Neuronal stem cell (in vitro differentiated cells): ENCODE results near the gene MYADML2.

ENCODE experiments used
- DNase-seq: peaks from one replicate; pipeline ENCODE4 v3.0.0-alpha.2; 2013; ENCODE audit warnings: low spot score
- H2AFZ ChIP-seq: one replicate; pipeline ENCODE4 v1.6.1; 2013; ENCODE audit warnings: mild to moderate bottlenecking, low read length, inconsistent platforms
- H2AK5ac ChIP-seq: 2 replicates; pipeline ENCODE4 v1.6.1; 2013; ENCODE audit warnings: low read depth, mild to moderate bottlenecking, inconsistent platforms, low read length, moderate library complexity, mixed read lengths
- H2BK120ac ChIP-seq: 2 replicates; pipeline ENCODE4 v1.6.1; 2013; ENCODE audit warnings: low read depth, mild to moderate bottlenecking, inconsistent platforms, low read length, moderate library complexity, mixed read lengths
- H2BK12ac ChIP-seq: one replicate; pipeline ENCODE4 v1.6.1; 2013; ENCODE audit warnings: low read length, inconsistent platforms
- H2BK15ac ChIP-seq: 2 replicates; pipeline ENCODE4 v1.6.1; 2013; ENCODE audit warnings: mild to moderate bottlenecking, low read length, inconsistent platforms, mixed read lengths
- H2BK5ac ChIP-seq: one replicate; pipeline ENCODE4 v1.6.1; 2013; ENCODE audit warnings: inconsistent platforms, mild to moderate bottlenecking, low read length, moderate library complexity
- H3K14ac ChIP-seq: one replicate; pipeline ENCODE4 v1.6.1; 2013; ENCODE audit warnings: low read length, inconsistent platforms
- H3K18ac ChIP-seq: 2 replicates; pipeline ENCODE4 v1.6.1; 2013; ENCODE audit warnings: low read length, inconsistent platforms
- H3K23ac ChIP-seq: 2 replicates; pipeline ENCODE4 v1.6.1; 2013; ENCODE audit warnings: low read depth, mild to moderate bottlenecking, mixed read lengths, low read length, inconsistent platforms; ENCODE audit not compliant: poor library complexity
- H3K27ac ChIP-seq: replicated peaks from 3 replicates; pipeline ENCODE4 v1.5.1; 2013; ENCODE audit warnings: low read length, inconsistent platforms
- H3K27me3 ChIP-seq, 3 experiments: 2 replicates each; pipeline ENCODE4 v1.6.1; 2013; ENCODE audit warnings: low read length in 3 of 3, mild to moderate bottlenecking in 2 of 3, inconsistent platforms in 1 of 3, low read depth in 1 of 3, mixed read lengths in 1 of 3, moderate library complexity in 1 of 3; ENCODE audit not compliant: control insufficient read depth in 3 of 3, insufficient read depth in 3 of 3
- H3K36me3 ChIP-seq, 2 donors: replicated peaks in 1 of 2; 2 replicates each; pipeline ENCODE4 v1.6.1; 2013; ENCODE audit warnings: low read length in 2 of 2; ENCODE audit not compliant: control insufficient read depth in 2 of 2, insufficient read depth in 2 of 2
- H3K4ac ChIP-seq: 2 replicates; pipeline ENCODE4 v1.6.1; 2013; ENCODE audit warnings: inconsistent platforms, mild to moderate bottlenecking, low read length, moderate library complexity
- H3K4me1 ChIP-seq, 2 donors: 1 replicate in 1 of 2; 2 replicates in 1 of 2; pipeline ENCODE4 v1.6.1; 2013; ENCODE audit warnings: low read length in 2 of 2, low read depth in 1 of 2; ENCODE audit not compliant: control insufficient read depth in 2 of 2, insufficient read depth in 1 of 2
- H3K4me2 ChIP-seq: one replicate; pipeline ENCODE4 v1.6.1; 2013; ENCODE audit warnings: mild to moderate bottlenecking, low read length, inconsistent platforms; ENCODE audit not compliant: insufficient read depth, poor library complexity, severe bottlenecking
- H3K4me3 ChIP-seq, 2 donors: 2 replicates each; pipeline ENCODE4 v1.5.1; 2013; ENCODE audit warnings: low read length in 2 of 2, mild to moderate bottlenecking in 2 of 2, inconsistent platforms in 1 of 2, moderate library complexity in 1 of 2
- H3K79me1 ChIP-seq: one replicate; pipeline ENCODE4 v1.6.1; 2013; ENCODE audit warnings: low read depth, mild to moderate bottlenecking, inconsistent platforms, low read length, moderate library complexity
- H3K9ac ChIP-seq: one replicate; pipeline ENCODE4 v1.6.1; 2013; ENCODE audit warnings: mild to moderate bottlenecking, low read depth, low read length, inconsistent platforms; ENCODE audit not compliant: poor library complexity
- H3K9me3 ChIP-seq, 2 donors: replicated peaks in 1 of 2; 2 replicates each; pipeline versions ENCODE3 to v1.6.1; 2013; ENCODE audit warnings: low read length in 2 of 2, mild to moderate bottlenecking in 2 of 2, inconsistent platforms in 1 of 2, low read depth in 1 of 2, mixed read lengths in 1 of 2, moderate library complexity in 1 of 2; ENCODE audit not compliant: control insufficient read depth in 2 of 2, insufficient read depth in 1 of 2
- H4K8ac ChIP-seq: one replicate; pipeline ENCODE4 v1.6.1; 2013; ENCODE audit warnings: low read depth, mild to moderate bottlenecking, inconsistent platforms, low read length, moderate library complexity
- H4K91ac ChIP-seq: one replicate; pipeline ENCODE4 v1.6.1; 2013; ENCODE audit warnings: low read length, low read depth, mild to moderate bottlenecking, inconsistent platforms; ENCODE audit not compliant: poor library complexity
- WGBS, 2 donors: extraction: QIAGEN DNeasy Blood & Tissue Kit; methylation state at CpG; one replicate each; pipeline ENCODE4 v1.1.7; 2013; ENCODE audit warnings: missing lambda C conversion rate in 2 of 2, mixed read lengths in 1 of 2; ENCODE audit not compliant: insufficient read length in 2 of 2, insufficient replicate concordance in 1 of 2; ENCODE audit errors: extremely low coverage in 2 of 2; 5-methylcytosine and 5-hydroxymethylcytosine counted together

MYADML2 gene

DNA sequence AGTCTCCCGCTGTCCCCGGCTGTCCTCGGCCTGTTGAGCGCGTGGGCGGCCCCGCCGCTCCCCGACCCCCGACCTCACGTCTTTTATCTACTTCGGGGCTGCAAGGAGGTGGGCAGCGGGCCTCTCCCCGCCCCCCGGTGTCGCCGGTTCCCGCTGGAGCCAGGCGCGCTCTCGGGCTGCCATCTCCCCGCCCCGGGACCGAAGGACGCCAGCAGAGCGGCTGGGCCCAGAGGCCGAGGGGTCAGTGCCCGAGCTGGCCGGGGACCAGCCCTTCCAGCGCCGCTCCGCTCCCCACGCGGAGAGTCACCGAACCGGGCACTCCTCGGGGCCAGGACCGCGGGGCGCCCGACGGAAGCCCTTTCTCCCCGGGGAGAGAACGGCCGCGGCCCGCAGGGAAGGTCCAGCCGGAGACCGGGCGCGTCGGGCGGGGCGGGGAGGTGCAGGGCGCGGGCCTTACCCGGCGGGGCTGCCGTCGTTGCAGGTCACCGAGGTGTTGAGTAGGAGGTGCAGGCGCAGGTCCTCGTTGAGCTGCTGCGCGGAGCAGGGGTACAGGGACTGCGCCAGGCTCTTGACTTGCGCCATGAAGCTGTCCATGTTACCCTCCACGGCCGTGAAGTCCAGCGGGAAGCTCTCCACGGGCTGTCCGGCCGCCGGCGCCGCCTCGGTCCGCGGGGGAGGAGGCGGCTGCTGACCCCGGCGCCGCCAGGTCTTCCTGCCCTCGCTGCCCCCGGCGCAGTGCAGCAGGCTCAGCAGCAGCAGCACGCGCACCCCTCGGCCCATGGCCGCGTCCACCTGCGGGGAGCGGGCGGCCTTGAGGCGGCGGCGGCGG is 13.3 kb upstream of the MYADML2 start:
- Histone ChIP-seq H3K27me3 (peaks cover 31 to 86% (median 68%) of the 10 kb centered on the region in 3 experiments), H3K9ac (no peak overlapping the region)

DNA sequence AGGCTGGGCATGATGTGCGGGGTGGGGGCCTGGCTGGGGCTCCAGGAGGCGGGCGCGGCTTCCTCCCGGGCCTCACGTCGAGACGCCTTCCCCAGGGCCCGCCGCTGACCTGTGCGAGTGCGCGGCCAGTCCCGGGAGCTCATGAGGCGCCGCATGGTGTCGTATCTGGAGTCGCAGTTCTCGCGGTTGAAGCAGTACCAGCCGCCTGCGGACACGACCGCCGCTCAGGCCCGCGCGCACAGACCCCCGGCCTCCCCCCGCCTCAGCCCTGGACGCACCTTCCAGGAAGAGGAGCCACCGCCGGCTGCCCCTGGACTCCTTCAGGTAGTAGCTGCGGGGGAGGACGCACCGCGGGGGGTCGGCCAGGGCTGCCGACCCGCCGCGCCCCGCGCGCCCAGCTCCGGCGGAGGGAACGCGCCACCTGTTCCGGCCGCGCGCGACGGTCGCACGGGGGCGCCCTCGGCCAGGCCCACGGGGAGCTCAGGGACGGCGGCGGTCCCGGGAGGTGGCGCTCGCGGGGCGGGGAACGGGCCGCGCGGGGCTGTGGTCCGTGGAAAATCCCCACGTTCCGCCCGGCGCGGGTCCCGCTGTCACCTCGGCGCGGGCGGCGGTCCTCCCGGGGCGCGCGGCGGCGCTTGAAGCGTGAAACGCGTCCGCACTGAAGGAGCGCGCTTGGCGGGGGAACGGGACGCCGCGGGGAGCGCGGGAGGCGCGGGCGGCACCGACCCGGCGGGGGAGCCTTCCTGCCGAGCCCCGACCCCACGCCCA is 12.5 kb upstream of the MYADML2 start:
- H2BK15ac ChIP-seq = peak overlapping the region; percentile 19
- H2BK5ac ChIP-seq = peak overlapping the region; percentile 39
- H3K14ac ChIP-seq = peak overlapping the region; percentile 96
- H2AK5ac ChIP-seq = peak overlapping the region; percentile 97
- peaks cover 31 to 83% (median 67%) of the 10 kb centered on the region in 3 experiments for H3K27me3 ChIP-seq
- H3K18ac ChIP-seq = peak overlapping the region; percentile 89
- no peak for DNase-seq
- H3K4me1 ChIP-seq = peaks cover 2 to 7% of the 10 kb centered on the region in 2 donors
- peak overlapping the region; percentile 94 for H2BK120ac ChIP-seq
- no peaks in the 10 kb centered on the region for H3K36me3 ChIP-seq
- no peak overlapping the region for H2BK12ac ChIP-seq
- no CpG with 5 or more reads among the region's 112 CpGs for WGBS, 2 donors
- peak overlapping the region; percentile 12 to 65 for H3K4me3 ChIP-seq
- no peaks in the 10 kb centered on the region for H3K9me3 ChIP-seq
- H3K23ac ChIP-seq = peak overlapping the region; percentile 98
- H3K27ac ChIP-seq = no peak overlapping the region
- H3K9ac ChIP-seq = no peak overlapping the region
- no peak overlapping the region for H3K4ac ChIP-seq
- peak overlapping the region; percentile 88 for H2AFZ ChIP-seq
- peaks cover 1% of the 10 kb centered on the region for H3K79me1 ChIP-seq
- H3K4me2 ChIP-seq = peak overlapping the region; percentile 69
- H4K8ac ChIP-seq = no peak overlapping the region
- no peak overlapping the region for H4K91ac ChIP-seq

More for the DNA sequence above, 13.3 kb upstream of the MYADML2 start:
- H2BK120ac ChIP-seq = no peak overlapping the region
- H3K4ac ChIP-seq = no peak overlapping the region
- no peak for DNase-seq
- H4K8ac ChIP-seq = no peak overlapping the region
- no peaks in the 10 kb centered on the region for H3K9me3 ChIP-seq
- H2BK12ac ChIP-seq = peak overlapping the region; percentile 90
- peak overlapping the region; percentile 95 for H2AK5ac ChIP-seq
- peak overlapping the region; percentile 88 for H2AFZ ChIP-seq
- H3K18ac ChIP-seq = peak overlapping the region; percentile 83
- no peak overlapping the region for H3K27ac ChIP-seq
- peaks cover 1% of the 10 kb centered on the region for H3K79me1 ChIP-seq
- no CpG with 5 or more reads among the region's 98 CpGs for WGBS, 2 donors
- no peaks in the 10 kb centered on the region for H3K36me3 ChIP-seq
- H3K4me3 ChIP-seq = peak overlapping the region in 1 of 2 donors; percentile 65
- peaks cover 2 to 14% of the 10 kb centered on the region in 2 donors for H3K4me1 ChIP-seq
- peak overlapping the region; percentile 69 for H3K4me2 ChIP-seq
- peak overlapping the region; percentile 39 for H2BK5ac ChIP-seq
- peak overlapping the region; percentile 98 for H2BK15ac ChIP-seq
- H3K23ac ChIP-seq = peak overlapping the region; percentile 98
- peak overlapping the region; percentile 82 for H3K14ac ChIP-seq
- H4K91ac ChIP-seq = no peak overlapping the region

DNA sequence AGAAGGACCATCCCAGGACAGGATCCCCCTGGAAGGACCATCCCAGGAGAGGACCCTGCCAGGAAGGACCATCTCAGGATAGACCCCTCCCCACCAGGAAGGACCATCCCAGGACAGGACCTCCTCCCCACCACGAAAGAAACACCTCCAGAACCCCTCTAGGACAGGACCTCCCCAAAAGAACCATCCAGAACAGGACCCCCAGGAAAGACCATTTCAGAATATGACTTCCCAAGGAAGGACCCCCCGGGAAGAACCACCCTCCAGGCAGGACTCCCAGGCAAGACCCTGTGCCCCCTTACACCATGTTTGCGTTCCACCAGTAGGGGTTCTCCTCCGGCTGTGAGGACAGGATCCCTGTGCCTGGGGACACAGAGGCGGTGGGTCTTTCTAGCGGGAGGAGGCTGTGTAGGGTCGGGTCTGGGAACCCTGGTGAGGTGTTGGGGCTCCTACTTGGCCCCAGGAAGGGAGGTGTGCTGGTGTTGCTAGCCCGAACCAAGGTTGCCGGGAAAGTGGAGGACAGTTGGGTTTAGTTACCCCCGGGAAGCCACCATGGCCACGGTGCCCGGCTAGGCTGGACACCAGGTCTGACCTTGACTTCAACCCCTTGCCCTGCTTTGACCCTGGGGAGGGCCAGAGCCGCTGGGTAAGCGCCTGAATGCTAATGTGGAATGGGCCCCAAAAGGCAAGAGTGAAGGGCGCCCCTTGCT is 11.8 kb upstream of the MYADML2 start:
- Histone ChIP-seq H2BK5ac (no peak overlapping the region), H3K14ac (peak overlapping the region; percentile 96), H3K4me2 (peak overlapping the region; percentile 49), H3K9ac (no peak overlapping the region), H3K18ac (peak overlapping the region; percentile 89), H2BK15ac (peak overlapping the region; percentile 19), H4K8ac (no peak overlapping the region), H2BK12ac (no peak overlapping the region), H3K27ac (no peak overlapping the region), H2AFZ (no peak overlapping the region), H3K4me1 (peaks cover 2 to 4% of the 10 kb centered on the region in 2 donors), H3K79me1 (peaks cover 1% of the 10 kb centered on the region), H3K4me3 (no peak overlapping the region), H3K4ac (no peak overlapping the region), H2BK120ac (peak overlapping the region; percentile 94), H3K23ac (peak overlapping the region; percentile 98), H3K9me3 (no peaks in the 10 kb centered on the region), H3K36me3 (no peaks in the 10 kb centered on the region), H3K27me3 (peaks cover 31 to 75% (median 61%) of the 10 kb centered on the region in 3 experiments), H4K91ac (no peak overlapping the region), H2AK5ac (peak overlapping the region; percentile 97)
- no CpG with 5 or more reads among the region's 15 CpGs for WGBS, 2 donors
- no peak for DNase-seq
